HCT116 (cell line): ENCODE measurements around the gene ATP8A2. TPM values are rescaled to one million over a fixed set of nuclear protein-coding genes. Genes with fewer than 3 reads are reported as not detected.

Experiments used
- ATAC-seq: fragments of 200-7000 bp; cut with Tn5 transposase; 2 replicates; pipeline ENCODE4 v1.9.1; 2020; ENCODE audit warnings: mild to moderate bottlenecking, moderate library complexity
- BruUV-seq: library from RNA; stranded (reverse); fragments of 400-500 nt; replicated peaks from 2 replicates; lab custom pipeline; 2021; lab: Mats Ljungman, UMichigan
- CTCF ChIA-PET: fragments of 300-600 bp; sonication (Branson Sonifier 250); formaldehyde crosslinking; loops from one replicate; lab custom pipeline; 2021; ENCODE audit warnings: antibody characterized with exemption; lab: Charles Lee
- POLR2A ChIA-PET: fragments of 300-600, 350-600 bp; sonication (Branson Sonifier 250); formaldehyde crosslinking; loops from one replicate; lab custom pipeline; 2021; ENCODE audit warnings: antibody characterized with exemption; lab: Charles Lee
- RAD21 ChIA-PET, 2 experiments: fragments of 300-600 bp; sonication (Branson Sonifier 250); formaldehyde crosslinking; loops; one replicate each; lab custom pipeline; 2023; ENCODE audit warnings: low total read pairs in 2 of 2; ENCODE audit not compliant: uncharacterized antibody in 2 of 2, unreplicated experiment in 2 of 2, low non-redundant PET in 1 of 2; lab: Charles Lee
- DNase-seq: peaks from one replicate; pipeline ENCODE4 v3.0.0-alpha.2; 2010; ENCODE audit warnings: low read depth, low spot score
- H2AFZ ChIP-seq: fragments of 200-600 bp; shearing (Covaris generic), sonication (generic); 2 replicates; pipeline ENCODE4 v1.6.1; 2017; ENCODE audit warnings: low read depth, mixed run types, mixed read lengths, antibody characterized with exemption, low read length; ENCODE audit not compliant: poor library complexity, severe bottlenecking
- H3K27ac ChIP-seq: 2 replicates; pipeline ENCODE4 v1.5.1; 2012; ENCODE audit warnings: low read depth, low read length
- H3K27me3 ChIP-seq: fragments of 200-600 bp; sonication (generic); 2 replicates; pipeline ENCODE4 v1.6.1; 2016; ENCODE audit warnings: mixed run types, low read length, mixed read lengths; ENCODE audit not compliant: insufficient read depth
- H3K36me3 ChIP-seq, 2 experiments: fragments of 200-500 bp in 1 of 2; fragments of 200-600 bp in 1 of 2; sonication (Bioruptor generic) in 1 of 2; sonication (generic) in 1 of 2; 2 replicates each; pipeline versions ENCODE4 v1.5.1 to v1.6.1; 2014 to 2016; ENCODE audit warnings: low read length in 2 of 2, inconsistent platforms in 1 of 2, mixed read lengths in 1 of 2, mixed run types in 1 of 2; ENCODE audit not compliant: insufficient read depth in 2 of 2, control insufficient read depth in 1 of 2
- H3K4me1 ChIP-seq, 2 experiments: fragments of 200-600 bp in 1 of 2; sonication (generic) in 1 of 2; 2 replicates each; pipeline versions ENCODE4 v1.5.1 to v1.6.1; 2012 to 2017; ENCODE audit warnings: low read length in 2 of 2, inconsistent platforms in 1 of 2, mild to moderate bottlenecking in 1 of 2, mixed read lengths in 1 of 2, mixed run types in 1 of 2, moderate library complexity in 1 of 2; ENCODE audit not compliant: insufficient read depth in 2 of 2, control insufficient read depth in 1 of 2
- H3K4me2 ChIP-seq: fragments of 200-600 bp; sonication (generic); 2 replicates; pipeline ENCODE4 v1.6.1; 2017; ENCODE audit warnings: mixed run types, low read length, mixed read lengths
- H3K4me3 ChIP-seq, 2 experiments: fragments of 200-600 bp in 1 of 2; sonication (generic) in 1 of 2; replicated peaks in 1 of 2; 2 replicates each; pipeline ENCODE4 v1.5.1; 2011 to 2016; ENCODE audit warnings: low read length in 2 of 2, control low read depth in 1 of 2, low read depth in 1 of 2, mild to moderate bottlenecking in 1 of 2, mixed read lengths in 1 of 2, mixed run types in 1 of 2
- H3K79me2 ChIP-seq: fragments of 200-600 bp; sonication (generic); 2 replicates; pipeline ENCODE4 v1.6.1; 2017; ENCODE audit warnings: mild to moderate bottlenecking, mixed run types, low read length, moderate library complexity, mixed read lengths; ENCODE audit not compliant: insufficient read depth
- H3K9ac ChIP-seq: fragments of 200-600 bp; sonication (generic); 2 replicates; pipeline ENCODE4 v1.6.1; 2016; ENCODE audit warnings: low read length, mixed read lengths
- H3K9me2 ChIP-seq: fragments of 200-600 bp; sonication (generic), shearing (Covaris generic); 2 replicates; pipeline ENCODE4 v1.6.1; 2017; ENCODE audit warnings: mixed run types, mild to moderate bottlenecking, moderate library complexity; ENCODE audit not compliant: insufficient read depth
- H3K9me3 ChIP-seq, 2 experiments: fragments of 200-500 bp in 1 of 2; fragments of 200-600 bp in 1 of 2; sonication (Bioruptor generic) in 1 of 2; sonication (generic) in 1 of 2; 2 replicates each; pipeline ENCODE4 v1.6.1; 2014 to 2017; ENCODE audit warnings: low read length in 2 of 2, mixed read lengths in 2 of 2, inconsistent platforms in 1 of 2, low read depth in 1 of 2, mild to moderate bottlenecking in 1 of 2, mixed run types in 1 of 2, moderate library complexity in 1 of 2; ENCODE audit not compliant: control insufficient read depth in 1 of 2, insufficient read depth in 1 of 2
- H4K20me1 ChIP-seq: fragments of 200-600 bp; sonication (generic), shearing (Covaris generic); 2 replicates; pipeline ENCODE4 v1.6.1; 2017; ENCODE audit warnings: mixed run types, mild to moderate bottlenecking, moderate library complexity; ENCODE audit not compliant: insufficient read depth
- ATF3 ChIP-seq: IDR thresholded peaks from 2 replicates; pipeline ENCODE4 v1.6.1; 2012
- CEBPB ChIP-seq: IDR thresholded peaks from 2 replicates; pipeline ENCODE4 v1.6.1; 2012; ENCODE audit warnings: low read depth
- CTCF ChIP-seq, 3 experiments: fragments of 200-600 bp in 1 of 3; sonication (generic) in 1 of 3; IDR thresholded peaks in 2 of 3; conservative IDR thresholded peaks in 1 of 3; 2 replicates each; pipeline ENCODE4 v1.5.1; 2012 to 2017; ENCODE audit warnings: low read depth in 2 of 3, low read length in 2 of 3, antibody characterized with exemption in 1 of 3, borderline replicate concordance in 1 of 3, control low read depth in 1 of 3, mild to moderate bottlenecking in 1 of 3, mixed read lengths in 1 of 3, mixed run types in 1 of 3, moderate library complexity in 1 of 3; ENCODE audit not compliant: insufficient read depth in 1 of 3
- ELF1 ChIP-seq: IDR thresholded peaks from 2 replicates; pipeline ENCODE4 v1.6.1; 2012; ENCODE audit warnings: low read depth, borderline replicate concordance
- FOSL1 ChIP-seq: IDR thresholded peaks from 2 replicates; pipeline ENCODE4 v1.6.1; 2012; ENCODE audit warnings: low read depth
- JUND ChIP-seq: IDR thresholded peaks from 2 replicates; pipeline ENCODE4 v1.6.1; 2012
- MAX ChIP-seq: IDR thresholded peaks from 2 replicates; pipeline ENCODE4 v1.6.1; 2012
- POLR2A ChIP-seq: IDR thresholded peaks from 2 replicates; pipeline ENCODE4 v1.7.0; 2011; ENCODE audit warnings: borderline replicate concordance; ENCODE audit not compliant: insufficient read depth, insufficient read length; ENCODE audit errors: extremely low read depth
- POLR2AphosphoS5 ChIP-seq: IDR thresholded peaks from 2 replicates; pipeline ENCODE4 v1.6.1; 2011; ENCODE audit warnings: mild to moderate bottlenecking, low read depth, low read length, moderate library complexity
- RAD21 ChIP-seq: IDR thresholded peaks from 2 replicates; pipeline ENCODE4 v1.6.1; 2012; ENCODE audit warnings: low read depth, mild to moderate bottlenecking
- SIN3A ChIP-seq: IDR thresholded peaks from 2 replicates; pipeline ENCODE4 v1.6.1; 2012; ENCODE audit warnings: low read depth
- TCF7L2 ChIP-seq: IDR thresholded peaks from 2 replicates; pipeline ENCODE4 v1.7.0; 2011; ENCODE audit warnings: borderline replicate concordance, inconsistent platforms; ENCODE audit not compliant: insufficient read depth, insufficient read length; ENCODE audit errors: extremely low read depth
- ZNF274 ChIP-seq: fragments of 200-500 bp; sonication (Bioruptor generic); IDR thresholded peaks from 2 replicates; pipeline ENCODE4 v1.6.1; 2014; ENCODE audit warnings: mild to moderate bottlenecking, low read depth, low read length, inconsistent platforms
- intact Hi-C: fragments of 100-400 bp; cut with micrococcal nuclease; formaldehyde crosslinking; loops from 2 replicates; pipeline ENCODE4 v1.10.0; 2022
- total RNA-seq: library from RNA; stranded (reverse); gene quantifications from one replicate; pipeline ENCODE4 v1.2.1, GENCODE V29; 2021; ENCODE audit not compliant: unreplicated experiment
- TF ChIP-seq, protein P1 (sequence below): IDR thresholded peaks from 2 replicates; pipeline ENCODE4 v1.6.1; 2011; ENCODE audit warnings: mild to moderate bottlenecking, low read length, moderate library complexity; ENCODE audit not compliant: insufficient replicate concordance; ENCODE audit errors: extremely low read depth

The ATP8A2 gene
- total RNA-seq, 1 experiment from 2014 or later, result not detected

DNA sequence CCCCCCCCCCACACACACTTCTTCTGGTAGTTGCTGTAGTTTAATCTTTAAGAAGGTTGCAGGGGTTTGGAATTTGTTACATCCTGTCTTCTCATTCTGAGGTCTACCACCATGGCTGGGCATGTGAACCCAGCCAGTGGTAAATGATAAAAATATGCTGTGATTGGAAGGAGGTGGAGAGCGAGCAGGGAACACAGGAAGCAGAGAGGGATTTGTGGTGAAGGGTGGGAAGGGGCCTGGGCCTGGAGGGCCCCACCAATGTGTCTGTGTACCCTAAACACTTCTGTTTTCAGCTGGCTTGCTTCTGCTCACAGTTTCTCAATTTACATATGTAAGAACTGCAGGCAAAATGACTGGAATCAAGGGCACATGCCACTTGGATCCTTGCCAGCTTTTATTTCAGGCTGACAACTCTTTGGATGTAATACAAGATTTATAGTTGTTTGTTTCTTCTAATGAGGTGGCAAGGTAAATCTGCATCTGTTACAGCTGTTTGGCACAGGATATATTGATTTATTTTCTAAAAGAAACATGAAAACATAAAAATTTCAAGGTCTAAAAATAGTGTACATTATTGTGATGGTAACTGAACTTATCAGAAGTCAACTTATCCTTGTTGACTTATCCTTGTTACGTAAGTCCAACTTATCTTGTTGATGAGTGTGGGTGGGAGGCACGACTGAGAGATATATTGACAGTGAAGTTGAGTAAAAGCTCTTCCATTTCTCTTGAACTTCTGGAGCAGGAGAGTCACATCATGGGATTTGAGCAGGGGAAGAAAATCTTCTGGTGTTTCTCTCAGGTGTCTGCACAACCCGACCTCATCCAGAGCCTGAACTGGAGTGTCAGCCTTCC, 366.8 kb downstream of the ATP8A2 start:
- Histone ChIP-seq H3K4me1 (no peaks in the 10 kb centered on the region), H2AFZ (no peak overlapping the region), H3K9me3 (no peaks in the 10 kb centered on the region), H3K36me3 (no peaks in the 10 kb centered on the region), H3K4me2 (no peak overlapping the region), H3K27ac (no peak overlapping the region), H3K9me2 (no peaks in the 10 kb centered on the region), H4K20me1 (no peaks in the 10 kb centered on the region), H3K27me3 (peaks cover 10% of the 10 kb centered on the region; the same call in 1 of the 2 replicates), H3K79me2 (no peaks in the 10 kb centered on the region), H3K9ac (no peak overlapping the region), H3K4me3 (no peak overlapping the region)
- BruUV-seq, result no TSS peak
- RAD21 ChIA-PET, result no interaction called here
- intact Hi-C loops, result no loop called here
- DNase-seq (no peak), ATAC-seq (no peak)
- POLR2A ChIA-PET, result no interaction called here
- CTCF ChIA-PET, result no interaction called here
- no peak for TF ChIP-seq RAD21
- TF ChIP-seq POLR2AphosphoS5, result no peak
- no peak for TF ChIP-seq TCF7L2
- TF ChIP-seq JUND, result no peak
- TF ChIP-seq ELF1, result no peak
- TF ChIP-seq CTCF (IDR thresholded peaks at IDR 0.05 in 2 of 3, conservative IDR thresholded peaks at IDR 0.05 in 1 of 3; ENCODE audit: borderline replicate concordance in 1 of 3, insufficient read depth in 1 of 3, low read depth in 2 of 3, low read length in 2 of 3), result no peak

DNA sequence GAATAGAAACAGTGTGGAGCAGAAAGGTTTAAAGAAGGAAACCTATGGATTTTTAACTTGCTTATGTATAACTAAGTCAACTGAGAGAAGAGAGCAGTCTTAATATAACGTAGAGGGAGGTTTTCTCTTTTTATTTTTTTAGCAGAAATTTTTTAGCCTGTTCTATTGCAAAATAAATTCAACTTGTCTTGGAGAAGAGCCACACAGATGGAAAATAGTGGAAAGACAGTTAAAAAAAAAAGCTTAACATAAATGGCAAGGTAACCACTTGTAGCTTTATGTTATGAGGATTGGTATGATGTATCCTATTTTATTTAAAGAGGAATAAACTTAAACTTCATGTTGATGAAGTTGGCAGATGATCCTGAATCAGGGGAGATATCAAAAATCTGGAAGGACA, 367.6 kb downstream of the ATP8A2 start:
- no peaks in the 10 kb centered on the region for H3K9me3 ChIP-seq
- no peaks in the 10 kb centered on the region for H3K36me3 ChIP-seq
- CTCF ChIA-PET, result no interaction called here
- POLR2A ChIA-PET, result no interaction called here
- H4K20me1 ChIP-seq, result no peaks in the 10 kb centered on the region
- no TSS peak for BruUV-seq
- H3K27me3 ChIP-seq, result peaks cover 4% of the 10 kb centered on the region; the same call in 1 of the 2 replicates
- no peak overlapping the region for H3K4me2 ChIP-seq
- no peak for DNase-seq
- H3K79me2 ChIP-seq, result no peaks in the 10 kb centered on the region
- no peaks in the 10 kb centered on the region for H3K4me1 ChIP-seq
- H3K9ac ChIP-seq, result no peak overlapping the region
- RAD21 ChIA-PET, result no interaction called here
- H3K9me2 ChIP-seq, result no peaks in the 10 kb centered on the region
- intact Hi-C loops, result no loop called here
- H3K27ac ChIP-seq, result no peak overlapping the region
- no peak overlapping the region for H2AFZ ChIP-seq
- ATAC-seq, result no peak
- H3K4me3 ChIP-seq, result no peak overlapping the region
- TF ChIP-seq MAX (no peak), FOSL1 (no peak), CEBPB (no peak), SIN3A (no peak), ATF3 (no peak), RAD21 (no peak), ZNF274 (no peak), POLR2A (no peak)
- TF ChIP-seq, protein P1, sequence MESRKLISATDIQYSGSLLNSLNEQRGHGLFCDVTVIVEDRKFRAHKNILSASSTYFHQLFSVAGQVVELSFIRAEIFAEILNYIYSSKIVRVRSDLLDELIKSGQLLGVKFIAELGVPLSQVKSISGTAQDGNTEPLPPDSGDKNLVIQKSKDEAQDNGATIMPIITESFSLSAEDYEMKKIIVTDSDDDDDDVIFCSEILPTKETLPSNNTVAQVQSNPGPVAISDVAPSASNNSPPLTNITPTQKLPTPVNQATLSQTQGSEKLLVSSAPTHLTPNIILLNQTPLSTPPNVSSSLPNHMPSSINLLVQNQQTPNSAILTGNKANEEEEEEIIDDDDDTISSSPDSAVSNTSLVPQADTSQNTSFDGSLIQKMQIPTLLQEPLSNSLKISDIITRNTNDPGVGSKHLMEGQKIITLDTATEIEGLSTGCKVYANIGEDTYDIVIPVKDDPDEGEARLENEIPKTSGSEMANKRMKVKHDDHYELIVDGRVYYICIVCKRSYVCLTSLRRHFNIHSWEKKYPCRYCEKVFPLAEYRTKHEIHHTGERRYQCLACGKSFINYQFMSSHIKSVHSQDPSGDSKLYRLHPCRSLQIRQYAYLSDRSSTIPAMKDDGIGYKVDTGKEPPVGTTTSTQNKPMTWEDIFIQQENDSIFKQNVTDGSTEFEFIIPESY, result no peak
